ENCODE data around the gene VPS25.
A peak's percentile ranks its signal among the peaks of the same experiment; 100 is the strongest.

The VPS25 gene

DNA sequence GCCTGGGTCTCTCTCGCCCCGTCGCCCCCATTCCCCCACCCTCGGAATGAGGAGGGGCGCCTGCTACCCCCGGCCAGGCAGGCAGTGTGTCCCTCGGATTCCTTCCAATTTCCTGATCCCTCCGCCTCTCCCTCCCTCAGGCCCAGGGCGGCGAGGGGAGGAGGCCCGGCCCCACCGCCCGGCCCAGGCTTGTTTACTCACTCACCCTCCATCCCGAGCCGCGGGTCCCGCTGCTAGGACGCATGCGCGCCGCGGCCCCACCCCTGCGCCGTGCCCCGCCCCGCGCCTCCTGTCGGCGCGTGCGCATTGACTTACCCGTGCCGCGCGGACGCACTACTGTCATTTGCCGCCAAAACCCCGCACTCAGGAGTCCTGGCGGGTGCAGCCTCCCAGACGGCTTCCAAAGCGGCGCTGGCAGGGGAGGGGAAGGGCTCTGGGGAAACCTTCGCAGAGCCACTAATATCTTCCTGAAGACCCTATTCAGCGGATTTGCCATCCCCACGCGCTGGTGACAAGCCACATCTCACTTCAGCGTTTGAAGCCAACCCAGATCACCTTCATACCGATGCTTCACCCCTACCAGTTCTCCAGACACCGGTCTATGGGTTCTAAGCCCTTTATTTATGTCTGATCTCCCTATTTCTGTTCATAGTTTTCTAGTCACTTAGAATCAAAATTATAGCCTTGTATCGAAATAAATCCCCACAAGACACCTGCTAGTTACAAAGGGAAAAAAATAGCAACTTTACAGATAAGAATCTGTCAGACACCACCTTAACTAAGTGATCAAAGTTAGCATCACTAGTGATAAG is 28.2 kb upstream of the VPS25 start, which contains the start of gene EZH1 (continued):
- TF ChIP-seq, protein P1, sequence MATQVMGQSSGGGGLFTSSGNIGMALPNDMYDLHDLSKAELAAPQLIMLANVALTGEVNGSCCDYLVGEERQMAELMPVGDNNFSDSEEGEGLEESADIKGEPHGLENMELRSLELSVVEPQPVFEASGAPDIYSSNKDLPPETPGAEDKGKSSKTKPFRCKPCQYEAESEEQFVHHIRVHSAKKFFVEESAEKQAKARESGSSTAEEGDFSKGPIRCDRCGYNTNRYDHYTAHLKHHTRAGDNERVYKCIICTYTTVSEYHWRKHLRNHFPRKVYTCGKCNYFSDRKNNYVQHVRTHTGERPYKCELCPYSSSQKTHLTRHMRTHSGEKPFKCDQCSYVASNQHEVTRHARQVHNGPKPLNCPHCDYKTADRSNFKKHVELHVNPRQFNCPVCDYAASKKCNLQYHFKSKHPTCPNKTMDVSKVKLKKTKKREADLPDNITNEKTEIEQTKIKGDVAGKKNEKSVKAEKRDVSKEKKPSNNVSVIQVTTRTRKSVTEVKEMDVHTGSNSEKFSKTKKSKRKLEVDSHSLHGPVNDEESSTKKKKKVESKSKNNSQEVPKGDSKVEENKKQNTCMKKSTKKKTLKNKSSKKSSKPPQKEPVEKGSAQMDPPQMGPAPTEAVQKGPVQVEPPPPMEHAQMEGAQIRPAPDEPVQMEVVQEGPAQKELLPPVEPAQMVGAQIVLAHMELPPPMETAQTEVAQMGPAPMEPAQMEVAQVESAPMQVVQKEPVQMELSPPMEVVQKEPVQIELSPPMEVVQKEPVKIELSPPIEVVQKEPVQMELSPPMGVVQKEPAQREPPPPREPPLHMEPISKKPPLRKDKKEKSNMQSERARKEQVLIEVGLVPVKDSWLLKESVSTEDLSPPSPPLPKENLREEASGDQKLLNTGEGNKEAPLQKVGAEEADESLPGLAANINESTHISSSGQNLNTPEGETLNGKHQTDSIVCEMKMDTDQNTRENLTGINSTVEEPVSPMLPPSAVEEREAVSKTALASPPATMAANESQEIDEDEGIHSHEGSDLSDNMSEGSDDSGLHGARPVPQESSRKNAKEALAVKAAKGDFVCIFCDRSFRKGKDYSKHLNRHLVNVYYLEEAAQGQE (tag by site-specific recombination; IDR thresholded peaks at IDR 0.05): 0 out of 2 replicates have a peak, but pooled peaks have one; percentile 29
- TF ChIP-seq ZNF335 (tag by site-specific recombination; conservative IDR thresholded peaks at IDR 0.05): peak; percentile 58; the same call in 1 of the 2 replicates
- no peak for TF ChIP-seq SALL2 (tag by site-specific recombination; IDR thresholded peaks at IDR 0.05; ENCODE audit: borderline replicate concordance)
- TF ChIP-seq, protein P2, sequence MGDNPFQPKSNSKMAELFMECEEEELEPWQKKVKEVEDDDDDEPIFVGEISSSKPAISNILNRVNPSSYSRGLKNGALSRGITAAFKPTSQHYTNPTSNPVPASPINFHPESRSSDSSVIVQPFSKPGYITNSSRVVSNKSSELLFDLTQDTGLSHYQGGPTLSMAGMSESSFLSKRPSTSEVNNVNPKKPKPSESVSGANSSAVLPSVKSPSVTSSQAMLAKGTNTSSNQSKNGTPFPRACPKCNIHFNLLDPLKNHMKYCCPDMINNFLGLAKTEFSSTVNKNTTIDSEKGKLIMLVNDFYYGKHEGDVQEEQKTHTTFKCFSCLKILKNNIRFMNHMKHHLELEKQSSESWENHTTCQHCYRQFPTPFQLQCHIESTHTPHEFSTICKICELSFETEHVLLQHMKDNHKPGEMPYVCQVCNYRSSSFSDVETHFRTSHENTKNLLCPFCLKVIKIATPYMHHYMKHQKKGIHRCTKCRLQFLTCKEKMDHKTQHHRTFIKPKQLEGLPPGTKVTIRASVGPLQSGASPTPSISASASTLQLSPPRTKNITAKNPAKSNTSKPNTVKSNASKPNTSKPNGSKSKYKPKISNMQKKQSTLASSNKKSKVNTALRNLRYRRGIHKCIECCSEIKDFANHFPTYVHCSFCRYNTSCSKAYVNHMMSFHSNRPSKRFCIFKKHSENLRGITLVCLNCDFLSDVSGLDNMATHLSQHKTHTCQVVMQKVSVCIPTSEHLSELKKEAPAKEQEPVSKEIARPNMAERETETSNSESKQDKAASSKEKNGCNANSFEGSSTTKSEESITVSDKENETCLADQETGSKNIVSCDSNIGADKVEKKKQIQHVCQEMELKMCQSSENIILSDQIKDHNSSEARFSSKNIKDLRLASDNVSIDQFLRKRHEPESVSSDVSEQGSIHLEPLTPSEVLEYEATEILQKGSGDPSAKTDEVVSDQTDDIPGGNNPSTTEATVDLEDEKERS (tag by site-specific recombination; IDR thresholded peaks at IDR 0.05): no peak
- TF ChIP-seq, protein P3, sequence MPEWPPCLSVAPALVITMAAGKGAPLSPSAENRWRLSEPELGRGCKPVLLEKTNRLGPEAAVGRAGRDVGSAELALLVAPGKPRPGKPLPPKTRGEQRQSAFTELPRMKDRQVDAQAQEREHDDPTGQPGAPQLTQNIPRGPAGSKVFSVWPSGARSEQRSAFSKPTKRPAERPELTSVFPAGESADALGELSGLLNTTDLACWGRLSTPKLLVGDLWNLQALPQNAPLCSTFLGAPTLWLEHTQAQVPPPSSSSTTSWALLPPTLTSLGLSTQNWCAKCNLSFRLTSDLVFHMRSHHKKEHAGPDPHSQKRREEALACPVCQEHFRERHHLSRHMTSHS (tag by site-specific recombination; IDR thresholded peaks at IDR 0.05): no peak
- TF ChIP-seq, protein P4, sequence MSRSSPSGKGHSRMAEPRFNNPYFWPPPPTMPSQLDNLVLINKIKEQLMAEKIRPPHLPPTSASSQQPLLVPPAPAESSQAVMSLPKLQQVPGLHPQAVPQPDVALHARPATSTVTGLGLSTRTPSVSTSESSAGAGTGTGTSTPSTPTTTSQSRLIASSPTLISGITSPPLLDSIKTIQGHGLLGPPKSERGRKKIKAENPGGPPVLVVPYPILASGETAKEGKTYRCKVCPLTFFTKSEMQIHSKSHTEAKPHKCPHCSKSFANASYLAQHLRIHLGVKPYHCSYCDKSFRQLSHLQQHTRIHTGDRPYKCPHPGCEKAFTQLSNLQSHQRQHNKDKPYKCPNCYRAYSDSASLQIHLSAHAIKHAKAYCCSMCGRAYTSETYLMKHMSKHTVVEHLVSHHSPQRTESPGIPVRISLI (tag by site-specific recombination; IDR thresholded peaks at IDR 0.05): no peak
- no peak for TF ChIP-seq ZNF16 (tag by site-specific recombination; IDR thresholded peaks at IDR 0.05; ENCODE audit: low read depth)
- TF ChIP-seq WT1 (tag by site-specific recombination; IDR thresholded peaks at IDR 0.05): peak; percentile 56; the same call in 1 of the 2 replicates
- no peak for TF ChIP-seq YY1 (tag by site-specific recombination; IDR thresholded peaks at IDR 0.05)
- TF ChIP-seq SP2 (tag by site-specific recombination; IDR thresholded peaks at IDR 0.05): peak; percentile 65
- TF ChIP-seq ZNF221 (tag by site-specific recombination; IDR thresholded peaks at IDR 0.05; ENCODE audit: borderline replicate concordance): no peak
- TF ChIP-seq ZNF23 (tag by site-specific recombination; IDR thresholded peaks at IDR 0.05; ENCODE audit: borderline replicate concordance): no peak
- no peak for TF ChIP-seq ZNF416 (tag by site-specific recombination; IDR thresholded peaks at IDR 0.05)
- TF ChIP-seq, protein P5, sequence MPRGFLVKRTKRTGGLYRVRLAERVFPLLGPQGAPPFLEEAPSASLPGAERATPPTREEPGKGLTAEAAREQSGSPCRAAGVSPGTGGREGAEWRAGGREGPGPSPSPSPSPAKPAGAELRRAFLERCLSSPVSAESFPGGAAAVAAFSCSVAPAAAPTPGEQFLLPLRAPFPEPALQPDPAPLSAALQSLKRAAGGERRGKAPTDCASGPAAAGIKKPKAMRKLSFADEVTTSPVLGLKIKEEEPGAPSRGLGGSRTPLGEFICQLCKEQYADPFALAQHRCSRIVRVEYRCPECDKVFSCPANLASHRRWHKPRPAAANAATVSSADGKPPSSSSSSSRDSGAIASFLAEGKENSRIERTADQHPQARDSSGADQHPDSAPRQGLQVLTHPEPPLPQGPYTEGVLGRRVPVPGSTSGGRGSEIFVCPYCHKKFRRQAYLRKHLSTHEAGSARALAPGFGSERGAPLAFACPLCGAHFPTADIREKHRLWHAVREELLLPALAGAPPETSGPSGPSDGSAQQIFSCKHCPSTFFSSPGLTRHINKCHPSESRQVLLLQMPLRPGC (tag by site-specific recombination; IDR thresholded peaks at IDR 0.05): no peak
- TF ChIP-seq ZNF302 (tag by site-specific recombination; IDR thresholded peaks at IDR 0.05; ENCODE audit: low read depth): no peak
- TF ChIP-seq ZNF707 (tag by site-specific recombination; IDR thresholded peaks at IDR 0.05): no peak
- TF ChIP-seq ZNF549 (tag by site-specific recombination; IDR thresholded peaks at IDR 0.05): no peak
- TF ChIP-seq REPIN1 (tag by site-specific recombination; IDR thresholded peaks at IDR 0.05; ENCODE audit: low read depth): no peak
- no peak for TF ChIP-seq ZNF473 (tag by site-specific recombination; IDR thresholded peaks at IDR 0.05)
- TF ChIP-seq, protein P6, sequence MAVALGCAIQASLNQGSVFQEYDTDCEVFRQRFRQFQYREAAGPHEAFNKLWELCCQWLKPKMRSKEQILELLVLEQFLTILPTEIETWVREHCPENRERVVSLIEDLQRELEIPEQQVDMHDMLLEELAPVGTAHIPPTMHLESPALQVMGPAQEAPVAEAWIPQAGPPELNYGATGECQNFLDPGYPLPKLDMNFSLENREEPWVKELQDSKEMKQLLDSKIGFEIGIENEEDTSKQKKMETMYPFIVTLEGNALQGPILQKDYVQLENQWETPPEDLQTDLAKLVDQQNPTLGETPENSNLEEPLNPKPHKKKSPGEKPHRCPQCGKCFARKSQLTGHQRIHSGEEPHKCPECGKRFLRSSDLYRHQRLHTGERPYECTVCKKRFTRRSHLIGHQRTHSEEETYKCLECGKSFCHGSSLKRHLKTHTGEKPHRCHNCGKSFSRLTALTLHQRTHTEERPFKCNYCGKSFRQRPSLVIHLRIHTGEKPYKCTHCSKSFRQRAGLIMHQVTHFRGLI (tag by site-specific recombination; IDR thresholded peaks at IDR 0.05): no peak
- peak; percentile 95 for TF ChIP-seq ZNF561 (tag by site-specific recombination; IDR thresholded peaks at IDR 0.05; ENCODE audit: borderline replicate concordance)
- no peak for TF ChIP-seq ZNF223 (tag by site-specific recombination; IDR thresholded peaks at IDR 0.05)
- peak; percentile 48 for TF ChIP-seq ZNF600 (tag by site-specific recombination; IDR thresholded peaks at IDR 0.05)
- TF ChIP-seq HOXD13 (CRISPR knock-in tag; IDR thresholded peaks at IDR 0.05; ENCODE audit: borderline replicate concordance): no peak
- TF ChIP-seq, protein P7, sequence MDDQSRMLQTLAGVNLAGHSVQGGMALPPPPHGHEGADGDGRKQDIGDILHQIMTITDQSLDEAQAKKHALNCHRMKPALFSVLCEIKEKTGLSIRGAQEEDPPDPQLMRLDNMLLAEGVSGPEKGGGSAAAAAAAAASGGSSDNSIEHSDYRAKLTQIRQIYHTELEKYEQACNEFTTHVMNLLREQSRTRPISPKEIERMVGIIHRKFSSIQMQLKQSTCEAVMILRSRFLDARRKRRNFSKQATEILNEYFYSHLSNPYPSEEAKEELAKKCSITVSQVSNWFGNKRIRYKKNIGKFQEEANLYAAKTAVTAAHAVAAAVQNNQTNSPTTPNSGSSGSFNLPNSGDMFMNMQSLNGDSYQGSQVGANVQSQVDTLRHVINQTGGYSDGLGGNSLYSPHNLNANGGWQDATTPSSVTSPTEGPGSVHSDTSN (CRISPR knock-in tag; IDR thresholded peaks at IDR 0.05): peak; percentile 87; the same call in 1 of the 2 replicates
